Measurements from ENCODE around the gene CACNA1I.

DNA sequence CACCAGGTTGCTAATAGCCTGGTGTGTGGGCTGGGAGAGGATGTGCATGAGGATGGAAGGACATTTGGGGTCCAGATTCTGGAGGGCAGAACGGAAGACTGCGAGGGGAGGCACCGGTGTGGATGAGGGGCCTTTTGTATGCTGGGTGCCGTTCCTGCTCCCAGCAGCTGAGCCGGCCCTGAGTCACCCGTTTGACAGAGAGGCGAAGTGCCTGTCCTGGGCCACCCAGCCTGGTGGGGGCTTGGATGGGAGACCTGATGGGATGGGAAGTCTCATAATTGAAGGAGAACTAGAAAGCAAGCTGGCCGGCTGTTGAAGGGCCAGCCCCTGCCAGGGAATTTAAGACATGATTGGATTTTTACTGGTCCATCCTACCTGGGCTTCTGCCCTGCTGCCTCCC lies 10.8 kb downstream of the CACNA1I start:
- TF ChIP-seq, protein P1, sequence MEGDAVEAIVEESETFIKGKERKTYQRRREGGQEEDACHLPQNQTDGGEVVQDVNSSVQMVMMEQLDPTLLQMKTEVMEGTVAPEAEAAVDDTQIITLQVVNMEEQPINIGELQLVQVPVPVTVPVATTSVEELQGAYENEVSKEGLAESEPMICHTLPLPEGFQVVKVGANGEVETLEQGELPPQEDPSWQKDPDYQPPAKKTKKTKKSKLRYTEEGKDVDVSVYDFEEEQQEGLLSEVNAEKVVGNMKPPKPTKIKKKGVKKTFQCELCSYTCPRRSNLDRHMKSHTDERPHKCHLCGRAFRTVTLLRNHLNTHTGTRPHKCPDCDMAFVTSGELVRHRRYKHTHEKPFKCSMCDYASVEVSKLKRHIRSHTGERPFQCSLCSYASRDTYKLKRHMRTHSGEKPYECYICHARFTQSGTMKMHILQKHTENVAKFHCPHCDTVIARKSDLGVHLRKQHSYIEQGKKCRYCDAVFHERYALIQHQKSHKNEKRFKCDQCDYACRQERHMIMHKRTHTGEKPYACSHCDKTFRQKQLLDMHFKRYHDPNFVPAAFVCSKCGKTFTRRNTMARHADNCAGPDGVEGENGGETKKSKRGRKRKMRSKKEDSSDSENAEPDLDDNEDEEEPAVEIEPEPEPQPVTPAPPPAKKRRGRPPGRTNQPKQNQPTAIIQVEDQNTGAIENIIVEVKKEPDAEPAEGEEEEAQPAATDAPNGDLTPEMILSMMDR (IDR thresholded peaks at IDR 0.05; ENCODE audit: extremely low read depth in 1 of 2, insufficient read depth in 1 of 2, low read depth in 1 of 2, low read length in 2 of 2), result no peak
- TF ChIP-seq POLR2A (IDR thresholded peaks at IDR 0.05; ENCODE audit: low read depth, low read length) (no peak), EZH2 (IDR thresholded peaks at IDR 0.05; ENCODE audit: borderline replicate concordance, low read depth, low read length, severe bottlenecking) (no peak), JUN (IDR thresholded peaks at IDR 0.05; ENCODE audit: borderline replicate concordance, insufficient read depth, insufficient read length, low read depth) (no peak)
